Inferior parietal cortex (tissue), 1 donor: ENCODE data around the gene PSORS1C1.
"Not testable (repeated sequence)": the region's sequence is repeated elsewhere in the genome, so short reads cannot be mapped to it uniquely, and the experiment has no call there.

Source experiments
- DNase-seq: peaks from one replicate; pipeline ENCODE4 v3.0.0-alpha.2; 2016; ENCODE audit errors: extremely low spot score

PSORS1C1 gene

DNA sequence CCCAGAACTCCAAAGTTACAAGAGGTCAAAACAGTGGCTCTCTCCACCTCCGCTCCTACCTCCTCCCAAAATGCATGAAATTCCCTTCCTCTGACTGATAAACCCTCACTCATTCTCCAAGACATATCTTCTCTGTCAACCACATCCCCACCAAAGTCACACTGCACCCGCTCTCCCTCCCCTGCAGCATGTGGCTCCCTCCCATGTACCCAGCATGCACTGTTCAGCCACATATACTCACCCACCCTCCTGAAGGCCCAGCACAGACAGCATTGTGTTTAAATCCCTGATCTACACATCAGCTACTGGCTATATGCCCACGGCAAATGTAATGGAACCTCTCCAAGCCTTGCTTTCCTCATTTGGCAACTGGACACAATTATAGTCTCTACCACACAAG is 61.4 kb downstream of the PSORS1C1 start:
- DNase-seq = no peak

DNA sequence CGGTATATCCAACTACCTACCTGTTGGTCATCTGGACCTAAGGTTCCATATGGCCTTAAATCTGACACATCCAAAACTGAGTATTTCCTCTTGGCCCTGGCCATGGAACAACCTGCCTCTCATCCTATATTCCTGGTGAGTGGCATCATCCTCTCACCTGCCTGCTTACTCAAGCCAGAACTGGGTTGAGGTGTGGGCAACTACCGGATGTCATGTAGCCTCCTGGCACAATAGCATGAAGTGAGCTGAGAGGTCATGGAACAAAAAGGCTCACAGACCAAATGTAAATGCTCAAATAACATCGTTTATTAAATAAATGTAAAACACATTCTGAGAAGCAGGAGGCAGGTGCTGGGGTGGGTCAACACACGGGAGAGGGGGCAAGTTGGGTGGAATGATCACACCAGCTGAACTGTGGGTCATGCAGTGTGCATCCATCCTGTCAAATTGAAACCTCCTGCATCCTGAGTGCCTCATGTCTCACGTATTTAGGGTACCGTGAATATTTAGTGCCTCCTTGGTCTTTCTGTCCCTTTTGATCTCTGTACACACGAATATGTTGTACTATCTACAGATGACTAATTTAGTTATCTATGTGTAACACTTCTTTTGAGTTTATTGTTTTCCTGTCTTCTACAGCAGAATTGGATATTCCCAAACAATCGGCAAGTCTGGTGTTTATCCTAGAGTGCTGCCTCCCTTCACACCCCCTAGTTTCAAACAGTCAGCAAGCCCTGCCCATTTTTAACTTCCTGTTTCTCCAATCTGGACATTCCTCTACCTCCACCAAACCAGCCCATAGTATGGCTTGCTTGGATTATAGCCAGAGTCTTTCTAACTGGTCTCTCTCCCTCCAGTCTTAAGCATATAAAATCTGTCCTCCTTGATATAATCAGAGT is 63.8 kb downstream of the PSORS1C1 start:
- DNase-seq = no peak

DNA sequence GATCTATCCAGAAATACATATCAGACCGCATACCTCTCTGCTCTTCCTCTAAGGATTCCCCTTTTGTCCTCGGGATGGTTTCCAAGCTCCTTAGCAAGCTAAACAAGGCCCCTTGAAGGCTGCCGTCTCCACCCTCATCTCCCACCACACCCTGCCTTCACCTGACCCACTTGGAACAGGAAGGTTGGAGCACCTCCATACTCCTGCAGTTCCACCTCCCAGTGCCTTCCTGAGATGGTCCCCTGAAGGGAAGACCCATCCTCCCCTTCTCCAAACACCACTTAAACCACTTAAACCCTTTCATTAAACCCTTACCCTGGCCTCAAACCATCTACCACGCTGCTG is 64.4 kb downstream of the PSORS1C1 start:
- DNase-seq = no peak

DNA sequence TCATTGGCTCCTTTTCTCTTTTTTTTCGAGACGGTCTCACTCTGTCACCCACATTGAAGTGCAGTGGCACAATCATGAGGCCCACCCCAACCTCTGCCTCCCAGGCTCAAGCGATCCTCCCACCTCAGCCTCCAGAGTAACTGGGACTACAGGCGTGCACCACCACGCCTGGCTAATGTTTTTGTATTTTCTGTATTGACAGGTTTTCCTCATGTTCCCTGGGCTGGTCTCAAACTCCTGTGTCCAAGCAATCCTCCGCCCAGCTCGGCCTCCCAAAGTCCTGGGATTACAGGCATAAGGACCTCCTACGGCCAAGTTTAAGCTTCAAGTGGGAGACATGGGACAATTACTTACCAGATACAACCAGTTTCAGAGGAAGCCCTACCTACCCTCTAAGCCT is 65.3 kb downstream of the PSORS1C1 start:
- no peak for DNase-seq

DNA sequence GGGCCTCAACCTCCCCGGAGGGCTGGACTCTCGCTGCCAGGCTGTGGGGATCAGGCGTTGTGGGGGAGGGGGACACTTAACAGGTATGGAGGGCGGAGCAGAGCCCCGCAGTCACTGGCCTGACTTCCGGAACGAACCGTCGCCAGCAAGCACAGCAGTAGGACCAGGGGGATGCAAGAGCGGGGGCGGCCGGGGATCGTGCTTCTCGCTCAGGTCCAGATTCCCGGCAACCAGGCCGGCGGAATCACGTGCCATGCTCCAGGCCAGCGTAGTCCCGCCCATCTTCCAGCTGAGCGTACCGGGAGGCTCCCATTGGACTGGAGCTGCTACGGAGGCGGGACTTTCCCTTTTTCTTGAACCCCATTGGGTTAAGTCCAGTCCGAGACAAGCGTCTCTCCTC is 65.9 kb downstream of the PSORS1C1 start:
- no peak for DNase-seq

DNA sequence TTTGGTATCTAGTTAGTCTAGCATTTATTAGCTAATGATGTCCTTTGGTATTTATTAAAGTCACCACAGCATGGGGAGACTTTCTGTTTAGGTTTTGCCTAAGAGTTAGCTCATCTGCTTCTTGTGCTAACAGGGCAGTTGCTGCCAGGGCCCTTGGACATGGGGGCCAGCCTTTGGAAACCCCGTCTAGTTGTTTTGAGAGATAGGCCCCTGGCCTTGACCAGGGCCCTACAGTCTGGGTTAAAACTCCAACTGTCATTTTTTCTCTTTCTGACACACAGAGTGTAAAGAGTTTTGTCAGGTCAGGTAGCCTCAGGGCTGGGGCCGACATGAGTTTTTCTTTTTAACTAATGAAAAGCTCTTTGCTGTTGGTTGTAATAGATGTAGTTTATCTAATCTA is 68.7 kb downstream of the PSORS1C1 start:
- not testable (repeated sequence) for DNase-seq

DNA sequence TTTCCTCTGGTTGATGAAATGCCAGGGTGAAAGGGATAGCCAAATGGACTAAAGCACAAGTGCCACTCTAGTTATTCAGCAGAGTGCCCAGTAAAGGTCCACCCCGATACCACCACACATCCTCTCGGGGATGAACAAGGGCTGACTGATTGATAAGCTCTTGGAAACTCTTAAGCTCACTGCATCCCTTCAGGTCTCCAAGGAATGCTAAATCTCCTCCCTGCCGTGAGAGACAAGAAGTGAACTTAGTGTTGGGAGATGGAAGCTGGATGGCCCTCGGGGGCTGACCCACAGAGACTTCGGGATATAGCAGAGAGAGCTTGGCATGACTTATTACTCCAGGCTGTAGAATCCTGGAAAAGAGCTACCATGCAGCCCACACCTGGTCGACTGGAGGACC is 69.3 kb downstream of the PSORS1C1 start:
- DNase-seq = not testable (repeated sequence)

DNA sequence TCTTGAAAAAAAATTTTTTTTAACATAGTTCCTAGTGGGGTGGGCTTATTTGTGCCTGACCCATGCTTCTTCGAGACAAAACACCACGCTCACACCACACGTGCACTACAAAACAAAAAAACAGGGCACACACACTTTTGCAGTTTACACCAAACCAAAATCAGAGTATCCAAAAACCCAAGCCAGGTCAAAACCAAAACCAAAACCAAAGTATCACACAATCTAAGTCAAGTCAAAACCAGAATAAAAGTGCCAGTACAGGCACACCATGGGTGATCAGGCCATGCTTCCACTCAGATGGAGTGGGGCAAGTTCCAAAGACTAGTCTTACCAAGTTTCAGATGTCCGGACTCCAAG is 71.1 kb downstream of the PSORS1C1 start:
- DNase-seq = not testable (repeated sequence)

DNA sequence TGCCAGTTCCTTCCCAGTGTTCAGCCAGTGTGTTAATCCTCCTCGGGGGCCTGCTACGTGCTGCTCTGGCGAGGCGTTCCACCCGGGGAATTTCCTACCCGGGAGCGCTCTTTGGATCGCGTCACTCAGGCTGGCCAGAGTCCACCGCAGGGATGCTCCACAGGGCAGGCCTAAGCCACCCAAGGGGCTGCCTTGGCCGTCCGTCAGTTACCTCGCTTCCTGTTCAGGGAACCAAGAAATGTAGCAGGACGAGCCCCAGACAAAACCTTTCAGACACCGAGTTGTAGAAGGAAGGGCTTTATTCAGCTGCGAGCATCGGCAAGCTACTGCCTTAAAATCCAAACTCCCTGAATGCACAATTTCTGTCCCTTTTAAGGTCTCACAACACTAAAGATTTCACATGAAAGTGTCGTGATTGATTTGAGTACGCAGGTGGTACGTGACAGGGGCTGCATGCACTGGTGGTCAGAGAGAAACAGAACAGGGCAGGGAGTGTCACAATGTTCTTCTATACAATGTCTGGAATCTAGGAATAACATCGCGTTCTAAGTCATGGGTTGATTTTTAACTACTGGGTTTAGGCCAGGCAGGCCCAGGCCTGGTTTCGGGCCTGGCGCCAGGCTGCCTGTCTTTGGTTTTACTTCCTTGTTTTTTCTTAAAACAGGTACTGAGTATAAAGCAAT is 71.6 kb downstream of the PSORS1C1 start:
- no peak for DNase-seq

DNA sequence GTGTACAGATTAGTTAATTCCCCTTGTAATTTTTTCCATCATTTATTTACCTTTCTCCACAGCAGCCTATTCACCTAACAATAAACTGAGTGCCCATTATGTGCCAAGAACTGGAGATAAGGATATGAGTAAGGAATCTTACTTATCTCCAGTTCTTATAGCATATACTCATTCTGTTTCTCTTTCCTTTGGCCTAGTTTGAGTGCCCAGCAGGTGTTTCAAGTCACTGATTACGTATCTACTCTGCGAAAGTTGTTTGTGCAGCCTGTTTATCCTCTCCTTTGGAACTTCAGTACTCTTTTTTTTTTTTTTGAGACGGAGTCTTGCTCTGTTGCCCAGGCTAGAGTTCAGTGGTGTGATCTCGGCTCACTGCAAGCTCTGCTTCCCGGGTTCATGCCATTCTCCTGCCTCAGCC is 73.2 kb downstream of the PSORS1C1 start:
- no peak for DNase-seq

DNA sequence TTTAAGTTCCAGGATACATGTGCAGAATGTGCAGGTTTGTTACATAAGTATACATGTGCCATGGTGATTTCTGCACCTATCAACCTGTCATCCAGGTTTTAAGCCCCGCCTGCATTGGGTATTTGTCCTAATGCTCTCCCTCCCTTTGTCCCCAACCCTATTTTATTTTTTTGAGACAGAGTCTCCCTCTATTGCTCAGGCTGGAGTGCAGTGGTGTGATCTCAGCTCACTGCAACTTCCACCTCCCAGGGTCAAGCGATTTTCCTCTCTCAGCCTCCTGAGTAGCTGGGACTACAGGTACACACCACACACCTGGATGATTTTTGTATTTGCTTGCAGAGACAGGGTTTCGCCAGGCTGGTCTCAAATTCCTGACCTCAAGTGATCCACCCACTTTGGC is 74.6 kb downstream of the PSORS1C1 start:
- DNase-seq = not testable (repeated sequence)
